NCI-H226 (cell line): ENCODE results near the gene COG2.
"Not testable (repeated sequence)": the region's sequence is repeated elsewhere in the genome, so short reads cannot be mapped to it uniquely, and the experiment has no call there.

Experiments
- DNase-seq: peaks from one replicate; pipeline ENCODE4 v3.0.0-alpha.2; 2015

COG2 gene

DNA sequence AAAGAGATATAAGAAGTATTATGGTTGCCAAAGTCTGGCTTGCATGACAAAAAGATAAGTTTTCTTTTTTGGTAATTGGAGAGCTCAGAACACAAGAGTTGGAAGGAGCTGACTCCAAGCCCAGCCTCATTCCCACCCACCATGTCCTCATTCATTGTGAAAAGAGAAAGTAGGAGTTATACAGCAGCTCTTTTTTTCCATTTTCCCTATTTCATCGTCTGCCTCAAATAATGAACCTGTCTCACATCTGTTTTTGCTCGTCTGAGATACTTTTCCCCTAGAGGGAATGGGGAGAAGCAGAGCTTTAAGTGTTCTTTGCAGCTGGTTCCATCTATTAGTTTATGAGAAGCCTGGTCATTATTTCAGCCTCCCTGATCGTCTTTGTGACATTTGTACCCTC lies 36.9 kb downstream of the COG2 start:
- DNase-seq, result no peak

DNA sequence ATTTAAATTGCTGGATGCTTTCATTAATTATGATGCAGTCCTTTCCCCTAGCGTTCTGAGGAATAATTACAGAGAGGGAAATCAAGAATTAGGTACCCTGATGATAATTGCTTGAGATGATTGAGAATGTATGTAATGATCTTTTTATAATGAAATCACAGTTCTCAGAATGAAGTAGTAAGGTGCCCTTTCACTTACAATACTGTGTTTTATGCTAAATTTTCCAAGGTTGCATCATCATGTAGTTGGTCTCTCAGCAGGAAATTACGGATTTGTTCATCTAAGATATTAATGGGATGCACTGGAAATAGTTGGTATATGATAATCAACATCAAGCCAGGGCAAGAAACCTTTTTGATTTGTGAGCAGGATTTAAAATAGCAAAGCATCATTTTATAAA lies 37.5 kb downstream of the COG2 start:
- DNase-seq, result no peak

DNA sequence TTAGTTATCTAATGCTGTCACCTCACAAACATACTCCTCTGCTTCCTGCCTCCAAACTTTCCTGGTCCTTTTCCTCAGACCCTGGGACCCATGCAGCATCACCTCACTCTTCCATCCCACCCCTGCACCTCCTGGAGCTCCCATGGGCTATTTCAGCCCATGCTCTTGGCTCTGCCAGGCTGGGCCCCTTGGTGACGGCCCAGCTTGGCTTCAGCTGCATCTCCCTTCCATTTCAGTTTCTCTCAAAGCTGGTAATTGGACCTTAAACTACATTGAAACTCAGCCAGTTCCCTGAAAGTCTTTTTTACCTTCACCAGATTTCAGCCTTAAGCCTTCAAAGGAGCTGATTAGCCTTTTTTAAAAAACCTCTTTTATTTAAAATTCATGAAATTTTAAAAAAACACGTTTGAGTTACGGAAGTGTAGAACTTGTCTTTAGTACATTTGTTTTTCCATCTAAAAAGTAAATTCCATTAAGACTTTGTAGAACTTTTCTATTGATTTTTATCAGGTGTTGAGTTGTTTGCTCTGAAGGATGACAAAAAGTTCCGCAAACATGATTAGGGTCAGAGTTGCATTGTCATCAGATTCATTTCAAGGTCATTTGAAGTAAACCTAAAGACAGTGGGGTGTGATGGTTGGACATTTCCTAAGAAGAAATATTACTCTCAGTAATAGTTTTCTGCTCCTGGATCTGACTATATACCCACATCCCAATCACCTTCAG lies 38.2 kb downstream of the COG2 start:
- no peak for DNase-seq

DNA sequence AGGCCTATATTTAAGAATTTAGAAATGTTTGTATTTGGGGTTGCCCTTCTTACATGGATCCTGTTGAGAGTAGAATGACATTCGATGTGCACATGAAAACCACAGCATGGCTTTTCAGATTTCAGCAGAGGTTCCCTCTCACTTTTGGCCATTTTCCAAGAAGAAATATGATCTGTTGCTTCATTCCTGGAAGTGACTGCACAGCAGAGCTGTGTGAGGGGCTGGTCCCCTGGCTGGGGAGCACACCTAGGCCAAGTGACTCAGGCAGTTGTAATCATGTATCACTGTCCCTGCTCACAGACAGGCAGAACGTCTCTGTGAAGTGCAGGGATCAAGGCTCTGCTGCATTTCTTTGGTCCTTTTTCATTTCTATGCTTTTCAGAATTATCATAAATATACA lies 39.3 kb downstream of the COG2 start:
- no peak for DNase-seq

DNA sequence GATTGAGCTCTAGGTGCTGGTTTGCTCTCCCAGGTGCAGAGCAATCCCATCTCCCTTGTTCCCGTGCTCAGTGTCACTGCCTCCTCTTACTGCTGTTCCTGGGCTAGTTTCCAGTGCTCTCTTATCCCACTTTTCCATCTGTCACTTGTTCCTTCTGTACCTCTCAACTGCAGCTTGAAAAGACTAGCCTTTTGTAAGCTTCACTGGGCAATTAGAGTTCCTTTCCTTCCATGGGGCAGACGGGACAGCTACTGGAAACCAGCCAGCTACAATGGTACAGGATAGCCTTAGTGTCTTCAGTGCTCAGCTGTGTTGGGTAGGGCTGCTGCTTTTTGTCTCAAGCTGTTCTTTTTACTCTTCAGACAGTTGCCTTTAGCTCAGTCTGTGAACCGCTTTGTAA lies 40.0 kb downstream of the COG2 start:
- DNase-seq, result no peak

DNA sequence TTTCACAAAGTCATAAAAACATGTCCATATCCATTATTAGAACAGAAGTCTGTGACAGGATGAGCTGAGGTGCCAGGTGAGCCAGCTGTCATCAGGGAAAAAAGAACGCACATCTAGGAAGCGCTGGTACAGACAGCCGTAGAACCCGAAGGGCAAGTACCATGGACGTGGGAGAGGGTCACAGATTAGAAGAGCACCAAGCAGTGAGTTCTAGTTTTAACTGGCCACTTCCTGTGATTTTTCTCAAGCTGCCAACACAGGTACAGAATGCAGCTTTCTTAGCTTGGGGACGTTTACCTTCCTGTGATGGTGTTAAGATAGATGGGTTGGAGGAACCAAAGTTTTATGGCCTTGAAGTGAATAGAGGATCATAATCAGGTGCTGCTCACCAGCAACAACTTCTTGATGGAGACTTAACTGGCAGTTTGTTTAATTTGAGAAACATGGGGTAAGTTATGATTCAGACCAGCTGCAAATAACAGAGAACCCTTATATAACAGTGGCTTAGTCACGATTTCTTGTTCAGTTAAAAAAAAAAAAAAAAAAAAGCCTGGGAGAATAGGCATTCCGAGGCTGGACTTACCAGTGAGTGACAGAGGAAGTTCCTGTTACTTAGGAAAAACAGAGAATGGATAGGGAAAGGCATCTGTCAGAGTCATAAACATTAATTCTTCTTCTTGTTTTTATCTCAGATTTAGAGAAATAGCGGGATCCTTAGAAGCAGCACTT lies 40.8 kb downstream of the COG2 start:
- DNase-seq, result no peak

DNA sequence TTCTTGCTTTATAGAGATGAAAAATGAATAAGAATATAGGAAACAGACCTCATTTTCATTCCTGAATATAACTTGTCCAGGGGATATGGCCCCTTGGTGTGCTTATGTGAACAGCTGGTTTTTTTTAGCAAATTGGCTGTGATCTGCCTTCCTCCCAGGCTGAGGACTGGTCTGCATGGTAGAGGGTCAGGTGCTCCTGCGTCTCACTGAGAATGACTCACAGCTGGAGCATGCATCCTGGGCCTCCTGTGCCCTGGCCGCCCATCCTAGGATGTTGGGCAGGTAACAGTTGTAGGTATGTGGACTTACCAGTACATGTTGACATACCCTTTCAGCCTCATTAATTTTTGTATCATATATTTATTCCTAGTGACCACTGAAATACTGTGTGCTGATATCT lies 41.9 kb downstream of the COG2 start:
- DNase-seq, result no peak

DNA sequence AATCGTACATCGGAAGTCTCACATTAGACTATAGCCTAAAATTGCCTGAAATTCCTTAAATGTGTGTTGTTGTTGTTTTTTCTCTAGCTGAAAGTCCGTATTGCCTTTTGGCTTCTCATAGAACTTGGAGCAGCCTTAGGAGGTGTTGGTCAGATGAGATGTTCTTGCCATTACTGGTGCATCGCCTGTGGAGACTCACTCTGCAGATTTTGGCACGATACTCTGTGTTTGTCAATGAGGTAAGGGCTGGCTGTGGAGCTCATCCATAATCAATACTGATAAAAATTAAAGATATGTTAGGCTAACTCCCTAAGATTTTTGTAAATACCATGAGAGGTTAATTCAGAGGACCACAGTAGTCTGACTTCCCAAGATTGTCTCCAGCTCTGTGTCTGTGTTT lies 42.7 kb downstream of the COG2 start:
- DNase-seq, result no peak

DNA sequence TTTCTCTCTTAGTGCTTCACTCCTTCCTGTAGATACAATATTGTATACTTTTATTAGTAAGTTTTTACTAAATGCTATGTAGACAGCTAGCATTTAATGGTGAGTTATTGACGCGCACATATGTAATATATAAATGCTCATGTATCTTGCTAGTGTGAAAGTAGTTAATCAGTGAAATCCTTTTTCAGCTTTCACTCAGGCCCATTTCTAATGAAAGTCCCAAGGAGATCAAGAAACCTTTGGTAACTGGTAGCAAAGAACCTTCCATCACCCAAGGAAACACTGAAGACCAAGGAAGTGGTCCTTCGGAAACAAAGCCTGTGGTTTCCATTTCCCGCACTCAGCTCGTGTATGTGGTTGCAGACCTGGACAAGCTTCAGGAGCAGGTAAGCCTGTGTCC lies 44.5 kb downstream of the COG2 start:
- DNase-seq, result no peak

DNA sequence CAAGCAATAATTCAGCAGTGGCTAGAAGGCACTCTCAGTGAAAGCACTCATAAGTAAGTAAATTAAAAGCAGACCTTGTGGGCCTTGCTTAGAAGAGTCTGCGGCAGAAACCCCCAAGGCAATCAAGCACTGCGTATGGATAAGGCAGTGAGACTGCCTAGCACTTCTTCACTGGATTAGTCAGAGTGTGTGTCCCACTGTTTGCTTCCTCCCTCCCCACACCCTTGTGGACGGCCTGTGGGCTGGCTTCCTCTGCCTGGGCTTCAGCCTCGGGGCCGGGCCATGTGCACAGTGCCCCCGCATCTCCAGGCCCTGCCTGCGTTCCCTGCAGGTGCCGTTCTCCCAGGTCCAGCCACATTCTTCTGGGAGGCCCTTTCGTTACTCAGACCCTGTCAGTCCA lies 47.8 kb downstream of the COG2 start:
- no peak for DNase-seq

DNA sequence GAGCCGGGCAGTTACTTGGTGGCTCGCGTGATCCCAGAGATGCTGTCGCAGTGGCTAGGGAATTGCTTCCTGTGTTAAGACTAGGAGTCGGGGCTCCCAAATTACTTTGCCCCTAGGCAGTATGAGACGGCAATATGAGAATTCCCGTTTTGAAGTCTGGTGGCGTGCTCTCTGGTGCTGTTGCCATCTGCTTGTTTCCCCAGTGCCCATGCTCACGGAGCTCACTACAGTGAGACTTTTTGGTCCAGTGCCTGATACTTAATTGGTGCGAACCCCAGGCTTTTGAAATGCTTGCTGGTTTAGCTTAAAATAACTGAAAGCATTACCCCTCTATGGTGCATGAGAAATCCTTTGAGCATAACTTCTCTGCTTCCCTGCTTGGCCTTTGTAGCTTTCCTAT lies 49.3 kb downstream of the COG2 start:
- no peak for DNase-seq

DNA sequence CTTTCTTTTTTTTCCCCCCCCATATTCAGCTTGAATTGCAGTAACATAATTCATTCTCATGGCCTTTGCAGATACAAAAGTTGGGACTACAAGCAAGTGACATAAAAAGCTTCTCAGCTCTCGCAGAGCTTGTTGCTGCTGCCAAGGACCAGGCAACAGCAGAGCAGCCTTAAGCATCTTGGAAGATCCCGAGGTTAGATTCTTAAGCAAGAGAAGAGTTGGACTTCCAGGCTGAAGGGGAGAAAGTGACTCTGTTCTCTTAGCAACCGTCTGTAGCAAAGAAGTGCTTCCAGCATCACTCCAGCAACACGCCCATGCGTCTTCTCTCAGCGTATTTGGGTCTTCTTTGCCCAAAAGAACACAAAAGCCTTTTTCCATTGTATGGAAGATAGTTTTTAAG lies 50.9 kb downstream of the COG2 start:
- DNase-seq, result no peak

DNA sequence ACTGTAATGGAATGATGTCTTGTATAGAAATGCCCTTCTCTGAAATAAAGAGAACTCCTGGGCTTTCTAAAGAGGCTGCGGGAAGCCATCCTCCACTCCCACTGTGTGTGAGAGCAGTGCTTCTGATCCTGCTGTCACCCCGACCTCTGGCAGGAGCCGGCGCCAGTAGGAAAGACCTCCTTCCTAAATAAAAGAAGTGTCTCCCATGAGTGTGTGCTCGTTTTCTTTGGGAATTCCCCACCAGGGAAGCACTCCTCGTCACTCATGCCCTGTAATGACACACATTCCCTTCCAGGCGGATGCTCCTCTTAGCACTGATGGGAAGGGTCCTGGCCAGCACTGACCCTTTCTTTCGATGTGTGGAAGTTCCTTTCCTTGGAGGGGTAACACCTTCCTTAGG lies 51.5 kb downstream of the COG2 start:
- DNase-seq, result no peak

DNA sequence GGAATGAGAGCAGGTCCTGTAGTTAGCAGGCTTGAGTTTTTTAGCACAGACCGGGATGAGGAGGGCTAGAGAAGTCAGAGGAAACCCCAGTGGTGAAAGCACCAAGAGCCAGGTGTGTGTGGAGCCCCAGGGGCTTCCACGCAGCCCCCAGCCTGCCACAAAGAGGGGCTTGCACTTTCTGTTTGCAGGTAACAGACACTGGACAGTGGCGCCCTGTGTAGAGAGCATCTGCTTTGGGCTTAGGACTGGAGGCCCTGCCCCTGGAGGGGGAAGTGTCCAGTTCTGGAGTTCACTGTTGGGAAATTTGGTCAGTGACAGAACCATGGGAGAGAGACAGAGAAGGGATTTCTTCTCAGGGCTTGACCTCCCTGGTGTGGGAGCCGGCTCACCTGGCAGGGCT lies 52.2 kb downstream of the COG2 start:
- no peak for DNase-seq

DNA sequence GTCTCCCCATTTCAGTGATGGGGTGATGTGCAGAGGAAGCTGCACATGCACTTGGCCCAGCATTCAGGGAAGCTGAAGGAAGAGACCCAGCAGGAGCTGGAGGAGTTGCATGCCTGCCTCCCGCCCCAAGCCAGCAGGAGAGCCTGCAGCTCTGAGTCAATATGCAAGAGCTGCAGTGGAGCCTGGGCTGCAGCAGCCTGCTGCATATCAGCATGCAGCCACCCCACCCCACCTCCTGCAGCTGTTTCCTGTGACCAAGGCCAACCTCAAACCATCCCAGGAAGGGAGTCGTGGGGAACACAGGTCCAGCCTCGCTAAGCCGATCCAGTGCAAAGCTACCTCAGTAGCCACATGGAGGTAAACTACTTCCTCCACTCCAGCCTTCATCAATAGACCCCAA lies 52.7 kb downstream of the COG2 start:
- no peak for DNase-seq

DNA sequence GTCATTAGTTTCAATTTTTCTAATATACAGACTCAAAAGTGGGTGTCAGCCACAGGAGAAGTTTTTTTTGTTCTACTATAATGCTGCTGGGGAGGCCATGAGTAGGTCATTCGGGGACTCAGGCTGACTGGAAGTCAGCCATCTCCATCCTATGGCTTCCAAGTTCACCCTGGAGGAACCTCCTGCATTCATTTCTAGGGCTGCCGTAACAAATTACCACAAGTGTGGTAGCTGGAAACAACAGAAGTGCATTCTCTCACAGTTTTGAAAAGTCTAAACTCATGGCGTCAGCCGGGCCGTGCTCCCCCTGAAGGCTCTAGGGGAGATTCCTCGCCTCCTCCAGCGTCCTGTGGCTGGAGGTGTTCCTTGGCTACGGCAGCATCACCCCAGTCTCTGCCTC lies 53.9 kb downstream of the COG2 start:
- no peak for DNase-seq

DNA sequence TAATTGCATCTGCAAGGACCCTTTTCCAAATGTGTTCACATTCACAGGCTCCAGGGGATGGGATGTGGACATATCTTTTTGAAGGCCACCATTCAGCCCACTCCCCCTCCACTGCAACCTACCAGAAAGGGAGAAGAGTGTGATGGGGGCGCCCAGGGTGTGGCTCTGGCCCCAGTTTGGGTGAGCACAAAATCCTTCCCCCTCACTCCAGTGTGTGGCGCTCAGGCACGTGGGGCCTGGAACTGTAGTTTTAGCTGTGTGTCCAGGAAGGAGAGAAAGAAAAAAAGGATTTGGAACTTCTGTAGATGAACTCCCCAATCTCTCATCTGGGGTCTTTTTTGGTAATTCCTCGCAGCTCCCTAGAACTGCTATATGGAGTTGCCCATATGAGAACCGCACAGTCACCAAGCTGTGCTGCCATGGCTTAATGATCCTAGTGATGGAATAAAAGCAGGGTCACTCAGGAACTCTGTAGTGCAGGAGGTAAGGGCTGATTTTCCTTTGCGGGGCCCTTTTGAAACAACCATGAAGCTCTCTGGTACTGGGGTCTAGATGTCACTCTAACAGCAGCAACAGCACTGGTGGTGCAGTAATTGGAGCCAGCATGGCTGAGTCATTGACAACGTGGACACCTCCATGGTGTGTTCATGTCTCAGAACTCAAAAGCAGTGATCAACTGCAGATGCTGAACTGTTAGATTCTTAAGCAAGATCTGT lies 54.6 kb downstream of the COG2 start:
- no peak for DNase-seq

DNA sequence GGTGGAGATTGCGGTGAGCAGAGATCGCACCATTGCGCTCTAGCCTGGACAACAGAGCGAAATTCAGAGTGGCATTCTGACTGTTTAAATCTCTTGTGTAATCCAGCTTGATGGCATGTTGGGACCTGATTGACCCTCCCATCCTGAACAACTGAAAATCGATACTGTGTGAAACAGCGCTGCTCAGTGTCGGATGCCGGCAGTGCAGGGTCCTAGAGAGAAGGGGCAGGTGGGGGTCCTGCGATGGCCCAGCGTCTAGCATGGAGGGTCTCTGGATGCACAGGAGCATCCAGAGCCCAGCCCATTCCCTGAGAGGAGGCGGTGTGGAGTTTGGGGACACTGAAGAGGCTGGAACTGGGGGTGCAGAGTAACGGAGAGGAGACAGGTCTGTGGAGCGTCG lies 55.8 kb downstream of the COG2 start:
- DNase-seq, result no peak

DNA sequence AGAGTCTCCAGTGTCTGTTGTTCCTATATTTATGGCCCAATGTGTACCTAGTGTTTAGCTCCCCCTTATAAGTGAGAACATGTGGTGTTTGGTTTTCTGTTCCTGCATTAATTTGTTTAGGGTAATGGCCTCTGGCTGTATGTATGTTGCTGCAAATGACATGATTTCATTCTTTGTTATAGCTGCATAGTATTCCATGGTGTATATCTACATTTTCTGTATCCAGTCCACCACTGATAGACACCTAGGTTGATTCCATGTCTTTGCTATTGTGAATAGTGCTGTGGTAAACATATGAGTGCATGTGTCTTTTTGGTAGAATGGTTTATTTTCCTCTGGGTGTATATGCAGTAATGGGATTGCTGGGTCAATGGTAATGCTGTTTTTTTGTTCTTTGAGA lies 56.7 kb downstream of the COG2 start:
- DNase-seq, result not testable (repeated sequence)

DNA sequence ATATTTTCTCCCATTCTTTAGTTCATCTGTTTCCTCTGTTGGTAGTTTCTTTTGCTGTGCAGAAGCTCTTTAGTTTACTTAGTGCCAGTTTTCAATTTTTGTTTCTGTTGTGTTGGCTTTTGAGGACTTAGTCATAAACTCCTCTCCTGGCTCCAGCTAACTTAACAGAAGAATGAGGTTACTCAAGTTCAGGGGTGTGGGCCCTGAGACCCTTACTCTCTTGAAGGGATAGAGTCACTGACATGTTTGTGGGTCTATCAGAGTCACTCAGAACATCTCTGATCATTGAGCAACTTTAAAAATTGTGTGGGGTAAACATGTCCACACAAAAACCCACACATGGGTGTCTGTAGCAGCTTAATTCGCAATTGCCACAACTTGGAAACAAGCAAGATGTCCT lies 57.4 kb downstream of the COG2 start:
- DNase-seq, result no peak

DNA sequence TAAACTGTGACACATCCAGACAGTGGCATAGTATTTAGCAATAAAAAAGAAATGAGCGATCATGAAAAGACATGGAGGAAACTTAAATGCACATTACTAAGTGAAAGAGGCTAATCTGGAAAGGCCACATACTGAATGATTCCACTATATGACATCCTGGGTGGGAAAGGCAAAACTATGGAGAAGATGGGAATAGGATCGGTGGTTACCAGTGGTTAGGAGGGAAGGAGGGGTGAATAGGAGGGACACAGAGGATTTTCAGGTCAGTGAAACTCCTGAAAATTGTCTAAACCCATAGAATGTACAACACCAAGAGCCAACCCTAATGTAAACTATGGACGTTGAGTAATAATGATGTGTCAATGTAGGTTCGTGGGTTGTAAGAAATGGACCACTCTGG lies 57.9 kb downstream of the COG2 start:
- no peak for DNase-seq

DNA sequence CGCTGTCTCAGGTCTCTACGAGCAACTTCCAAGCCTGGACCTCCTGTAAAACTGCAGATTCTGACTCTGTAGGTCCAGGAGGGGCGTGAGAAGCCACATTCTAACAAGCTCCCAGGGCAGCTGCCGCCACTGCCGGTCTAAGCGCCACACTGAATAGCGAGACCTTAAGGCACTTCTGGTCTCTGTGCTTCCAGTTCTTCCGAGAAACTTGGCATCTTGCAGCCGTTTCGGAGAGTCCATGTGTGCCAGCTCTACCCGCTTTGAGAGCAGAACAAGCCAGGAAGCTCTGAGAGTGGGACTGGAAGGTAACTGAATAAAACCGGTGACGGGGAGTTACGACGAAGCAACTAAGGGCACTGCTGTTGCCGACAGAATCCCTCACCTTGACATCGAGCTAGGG lies 59.2 kb downstream of the COG2 start:
- DNase-seq, result no peak

DNA sequence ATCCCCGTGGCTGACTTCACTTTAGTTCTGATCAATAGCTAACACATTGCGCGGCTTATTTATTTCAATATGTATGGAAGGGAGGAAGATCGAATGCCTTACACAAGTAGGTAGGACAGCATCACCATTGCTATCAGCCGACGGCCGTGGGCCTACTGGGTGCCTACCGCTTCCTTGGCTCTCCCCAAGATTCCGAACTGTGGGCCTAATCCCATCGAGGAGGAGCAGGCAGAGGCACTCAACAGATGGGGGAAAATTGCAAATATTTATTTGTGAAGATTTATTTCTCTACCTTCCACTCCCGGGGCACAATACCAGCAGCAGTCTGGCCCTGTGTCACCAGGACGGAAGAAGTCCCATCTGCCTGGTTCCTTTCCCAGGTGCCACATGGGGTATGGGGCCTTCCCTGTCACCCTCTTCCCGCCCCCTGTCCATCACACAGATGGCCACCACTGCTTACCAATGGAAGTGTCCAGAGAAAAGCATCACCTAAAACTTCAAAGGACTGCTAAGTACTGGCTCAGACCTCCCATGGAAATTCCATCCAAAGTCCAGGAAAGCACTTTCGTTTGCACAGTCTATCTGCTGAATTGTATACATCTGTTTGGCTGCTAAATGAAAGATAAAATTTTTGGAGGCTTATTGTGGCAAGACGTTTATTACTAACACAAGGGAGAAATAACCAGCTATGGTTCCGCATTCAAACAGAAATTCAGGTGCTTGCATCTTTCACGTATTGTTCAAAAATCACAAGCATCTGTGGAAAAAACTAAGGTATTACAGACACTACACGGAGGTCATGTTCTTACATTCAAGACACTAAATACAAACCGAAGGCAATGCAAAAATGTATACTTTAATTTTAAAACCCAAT lies 59.9 kb downstream of the COG2 start:
- DNase-seq, result no peak
